Measurements from ENCODE around the gene MED12. TPM values are rescaled to one million over a fixed set of nuclear protein-coding genes. Genes with fewer than 3 reads are reported as not detected.

The MED12 gene
- total RNA-seq, 1 donor from 2014 or later = 33.8 TPM

- Mint-ChIP-seq H3K27ac (ENCODE audit: unreplicated experiment) (no peak overlapping the region), H3K4me3 (ENCODE audit: unreplicated experiment) (no peak overlapping the region), H3K36me3 (ENCODE audit: low read depth, unreplicated experiment) (no peaks in the 10 kb centered on the region), H3K9me3 (ENCODE audit: unreplicated experiment) (no peaks in the 10 kb centered on the region), H3K4me1 (ENCODE audit: low read depth, unreplicated experiment) (peaks cover 23% of the 10 kb centered on the region), H3K27me3 (ENCODE audit: low read depth, unreplicated experiment) (peaks cover 3% of the 10 kb centered on the region)
- TF ChIP-seq EZH2 (IDR thresholded peaks at IDR 0.05; ENCODE audit: insufficient read depth, low read length) (no peak), CTCF (IDR thresholded peaks at IDR 0.05; ENCODE audit: insufficient read depth, low read depth, low read length) (no peak)
- FAIRE-seq = no peak
- Histone ChIP-seq H3K4me3 (ENCODE audit: insufficient read depth, low read depth, low read length) (no peak overlapping the region), H2AFZ (ENCODE audit: low read depth, low read length) (no peak overlapping the region), H3K36me3 (ENCODE audit: insufficient read depth, low read length) (no peaks in the 10 kb centered on the region), H3K4me1 (ENCODE audit: insufficient read depth, low read length) (no peaks in the 10 kb centered on the region), H3K27me3 (ENCODE audit: insufficient read depth, low read length) (no peaks in the 10 kb centered on the region), H3K9ac (ENCODE audit: low read length) (no peak overlapping the region), H3K79me2 (ENCODE audit: insufficient read depth, low read length) (no peaks in the 10 kb centered on the region), H3K9me3 (ENCODE audit: insufficient read depth, low read depth, low read length) (no peaks in the 10 kb centered on the region), H3K4me2 (ENCODE audit: low read length) (no peak overlapping the region), H4K20me1 (ENCODE audit: insufficient read depth, low read length) (no peaks in the 10 kb centered on the region), H3K27ac (ENCODE audit: low read depth, low read length) (no peak overlapping the region)
- DNase-seq (ENCODE audit: low read depth) = no peak
These were observed 17.6 kb upstream of the MED12 start for GRCh38 chrX:71100581-71101505.

GRCh38 chrX:71102292-71102691 lies 16.1 kb upstream of the MED12 start:
- H3K9me3 Mint-ChIP-seq (ENCODE audit: unreplicated experiment) = no peaks in the 10 kb centered on the region
- no peak overlapping the region for H3K27ac Mint-ChIP-seq (ENCODE audit: unreplicated experiment)
- Histone ChIP-seq H4K20me1 (ENCODE audit: insufficient read depth, low read length) (no peaks in the 10 kb centered on the region), H3K79me2 (ENCODE audit: insufficient read depth, low read length) (no peaks in the 10 kb centered on the region), H3K36me3 (ENCODE audit: insufficient read depth, low read length) (no peaks in the 10 kb centered on the region), H3K9ac (ENCODE audit: low read length) (no peak overlapping the region), H2AFZ (ENCODE audit: low read depth, low read length) (no peak overlapping the region), H3K4me1 (ENCODE audit: insufficient read depth, low read length) (no peaks in the 10 kb centered on the region), H3K4me3 (ENCODE audit: insufficient read depth, low read depth, low read length) (no peak overlapping the region), H3K9me3 (ENCODE audit: insufficient read depth, low read depth, low read length) (no peaks in the 10 kb centered on the region), H3K27ac (ENCODE audit: low read depth, low read length) (no peak overlapping the region), H3K4me2 (ENCODE audit: low read length) (no peak overlapping the region), H3K27me3 (ENCODE audit: insufficient read depth, low read length) (no peaks in the 10 kb centered on the region)
- no peak for DNase-seq (ENCODE audit: low read depth)
- H3K4me3 Mint-ChIP-seq (ENCODE audit: unreplicated experiment) = no peak overlapping the region
- peaks cover 3% of the 10 kb centered on the region for H3K27me3 Mint-ChIP-seq (ENCODE audit: low read depth, unreplicated experiment)
- peaks cover 25% of the 10 kb centered on the region for H3K4me1 Mint-ChIP-seq (ENCODE audit: low read depth, unreplicated experiment)
- TF ChIP-seq EZH2 (IDR thresholded peaks at IDR 0.05; ENCODE audit: insufficient read depth, low read length) (no peak), CTCF (IDR thresholded peaks at IDR 0.05; ENCODE audit: insufficient read depth, low read depth, low read length) (no peak)
- FAIRE-seq = no peak
- H3K36me3 Mint-ChIP-seq (ENCODE audit: low read depth, unreplicated experiment) = no peaks in the 10 kb centered on the region

Data from astrocyte (in vitro differentiated cells and primary cell).